ENCODE results near the gene RFC2.

Gene RFC2

GRCh38 chr7:74282748-74283459 lies 28.7 kb upstream of the RFC2 start:
- Histone ChIP-seq H3K4me1 (ENCODE audit: control insufficient read depth, low read length) (peaks cover 64% of the 10 kb centered on the region), H3K9me3 (ENCODE audit: control insufficient read depth, insufficient read depth, low read length) (no peaks in the 10 kb centered on the region), H3K9me2 (replicated peaks; ENCODE audit: control insufficient read depth, low read length) (no peaks in the 10 kb centered on the region), H3K79me2 (ENCODE audit: control insufficient read depth, low read length) (no peaks in the 10 kb centered on the region), H3K4me2 (ENCODE audit: low read length) (no peak overlapping the region; the same call in 1 of the 2 replicates), H3K27ac (ENCODE audit: low read depth, low read length) (no peak overlapping the region), H3K4me3 (ENCODE audit: low read length) (no peak overlapping the region), H3F3A (ENCODE audit: control insufficient read depth, insufficient read depth) (peaks cover 10% of the 10 kb centered on the region), H3K36me3 (ENCODE audit: control insufficient read depth, low read length) (no peaks in the 10 kb centered on the region), H4K20me1 (ENCODE audit: control insufficient read depth, insufficient read depth, low read depth, low read length) (no peaks in the 10 kb centered on the region), H3K27me3 (ENCODE audit: control insufficient read depth, low read length) (no peaks in the 10 kb centered on the region)
- no peak for TF ChIP-seq EZH2phosphoT487 (IDR thresholded peaks at IDR 0.05; ENCODE audit: borderline replicate concordance, low read length)
- TF ChIP-seq, protein P1, sequence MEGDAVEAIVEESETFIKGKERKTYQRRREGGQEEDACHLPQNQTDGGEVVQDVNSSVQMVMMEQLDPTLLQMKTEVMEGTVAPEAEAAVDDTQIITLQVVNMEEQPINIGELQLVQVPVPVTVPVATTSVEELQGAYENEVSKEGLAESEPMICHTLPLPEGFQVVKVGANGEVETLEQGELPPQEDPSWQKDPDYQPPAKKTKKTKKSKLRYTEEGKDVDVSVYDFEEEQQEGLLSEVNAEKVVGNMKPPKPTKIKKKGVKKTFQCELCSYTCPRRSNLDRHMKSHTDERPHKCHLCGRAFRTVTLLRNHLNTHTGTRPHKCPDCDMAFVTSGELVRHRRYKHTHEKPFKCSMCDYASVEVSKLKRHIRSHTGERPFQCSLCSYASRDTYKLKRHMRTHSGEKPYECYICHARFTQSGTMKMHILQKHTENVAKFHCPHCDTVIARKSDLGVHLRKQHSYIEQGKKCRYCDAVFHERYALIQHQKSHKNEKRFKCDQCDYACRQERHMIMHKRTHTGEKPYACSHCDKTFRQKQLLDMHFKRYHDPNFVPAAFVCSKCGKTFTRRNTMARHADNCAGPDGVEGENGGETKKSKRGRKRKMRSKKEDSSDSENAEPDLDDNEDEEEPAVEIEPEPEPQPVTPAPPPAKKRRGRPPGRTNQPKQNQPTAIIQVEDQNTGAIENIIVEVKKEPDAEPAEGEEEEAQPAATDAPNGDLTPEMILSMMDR (IDR thresholded peaks at IDR 0.05; ENCODE audit: low read depth, low read length, poor library complexity, severe bottlenecking): no peak

GRCh38 chr7:74280985-74281384 lies 26.8 kb upstream of the RFC2 start:
- no peaks in the 10 kb centered on the region for H3K9me2 ChIP-seq (replicated peaks; ENCODE audit: control insufficient read depth, low read length)
- no peak for TF ChIP-seq EZH2phosphoT487 (IDR thresholded peaks at IDR 0.05; ENCODE audit: borderline replicate concordance, low read length)

DNA sequence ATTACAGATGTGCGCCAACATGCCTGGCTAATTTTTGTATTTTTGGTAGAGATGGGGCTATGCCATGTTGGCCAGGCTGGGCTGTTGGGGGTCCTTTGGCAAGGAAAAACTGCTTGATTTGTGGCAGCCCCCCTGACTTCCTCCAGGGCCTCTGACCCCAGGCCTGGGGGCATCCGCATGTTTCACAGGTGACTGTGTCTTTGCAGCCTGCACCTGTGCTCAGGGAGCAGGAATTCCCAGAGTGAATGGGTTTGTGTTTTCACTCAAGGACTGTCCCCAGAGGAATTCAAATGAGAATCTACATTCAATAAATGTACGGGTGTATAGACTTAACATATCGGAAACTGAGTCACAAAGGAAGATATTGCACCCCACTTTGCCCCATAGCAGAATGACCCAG lies 23.4 kb upstream of the RFC2 start:
- H3K4me3 ChIP-seq (ENCODE audit: low read length): no peak overlapping the region
- H4K20me1 ChIP-seq (ENCODE audit: control insufficient read depth, insufficient read depth, low read depth, low read length): no peaks in the 10 kb centered on the region
- H3K79me2 ChIP-seq (ENCODE audit: control insufficient read depth, low read length): no peaks in the 10 kb centered on the region
- no peaks in the 10 kb centered on the region for H3K27me3 ChIP-seq (ENCODE audit: control insufficient read depth, low read length)
- peaks cover 22% of the 10 kb centered on the region for H3F3A ChIP-seq (ENCODE audit: control insufficient read depth, insufficient read depth)
- no peaks in the 10 kb centered on the region for H3K36me3 ChIP-seq (ENCODE audit: control insufficient read depth, low read length)
- H3K9me3 ChIP-seq (ENCODE audit: control insufficient read depth, insufficient read depth, low read length): no peaks in the 10 kb centered on the region
- peaks cover 80% of the 10 kb centered on the region for H3K4me1 ChIP-seq (ENCODE audit: control insufficient read depth, low read length)
- no peaks in the 10 kb centered on the region for H3K9me2 ChIP-seq (replicated peaks; ENCODE audit: control insufficient read depth, low read length)
- TF ChIP-seq EZH2phosphoT487 (IDR thresholded peaks at IDR 0.05; ENCODE audit: borderline replicate concordance, low read length): no peak
- TF ChIP-seq, protein P1 (IDR thresholded peaks at IDR 0.05; ENCODE audit: low read depth, low read length, poor library complexity, severe bottlenecking): no peak
- H3K27ac ChIP-seq (ENCODE audit: low read depth, low read length): no peak overlapping the region
- no peak overlapping the region for H3K4me2 ChIP-seq (ENCODE audit: low read length)

More at GRCh38 chr7:74280985-74281384, 26.8 kb upstream of the RFC2 start:
- Histone ChIP-seq H3K9me3 (ENCODE audit: control insufficient read depth, insufficient read depth, low read length) (no peaks in the 10 kb centered on the region), H3K27ac (ENCODE audit: low read depth, low read length) (no peak overlapping the region), H3K4me2 (ENCODE audit: low read length) (peak overlapping the region; percentile 5; the same call in 1 of the 2 replicates), H3K4me3 (ENCODE audit: low read length) (no peak overlapping the region), H3K79me2 (ENCODE audit: control insufficient read depth, low read length) (no peaks in the 10 kb centered on the region), H4K20me1 (ENCODE audit: control insufficient read depth, insufficient read depth, low read depth, low read length) (no peaks in the 10 kb centered on the region), H3K36me3 (ENCODE audit: control insufficient read depth, low read length) (no peaks in the 10 kb centered on the region), H3K4me1 (ENCODE audit: control insufficient read depth, low read length) (peaks cover 73% of the 10 kb centered on the region), H3F3A (ENCODE audit: control insufficient read depth, insufficient read depth) (peaks cover 10% of the 10 kb centered on the region), H3K27me3 (ENCODE audit: control insufficient read depth, low read length) (no peaks in the 10 kb centered on the region)

DNA sequence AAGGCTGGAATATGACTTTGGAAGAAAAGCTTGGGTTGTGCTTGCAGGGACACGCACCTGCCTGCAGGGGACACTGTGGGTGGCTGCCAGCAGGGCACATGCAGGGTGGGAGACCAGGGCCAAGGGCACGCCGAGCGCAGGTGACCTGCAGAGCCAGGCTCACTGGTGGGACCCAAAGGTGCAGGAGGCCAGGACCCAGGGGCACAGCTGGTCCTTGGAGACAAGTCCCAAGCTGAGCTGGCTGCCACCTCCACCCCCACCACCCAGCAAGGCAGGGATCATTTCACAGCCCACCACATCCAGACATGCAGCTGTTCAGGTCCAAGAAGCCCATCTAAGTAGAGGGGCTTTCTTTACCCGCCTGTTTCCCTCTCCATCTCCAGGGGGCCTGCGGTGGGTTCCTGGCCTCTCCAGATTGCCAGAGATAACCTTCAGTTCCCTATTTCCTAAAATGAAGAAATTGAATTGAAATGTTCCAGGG lies 21.2 kb upstream of the RFC2 start:
- H3K9me3 ChIP-seq (ENCODE audit: control insufficient read depth, insufficient read depth, low read length): no peaks in the 10 kb centered on the region

More for the DNA sequence above, 21.2 kb upstream of the RFC2 start:
- TF ChIP-seq EZH2phosphoT487 (IDR thresholded peaks at IDR 0.05; ENCODE audit: borderline replicate concordance, low read length): no peak
- TF ChIP-seq, protein P1 (IDR thresholded peaks at IDR 0.05; ENCODE audit: low read depth, low read length, poor library complexity, severe bottlenecking): peak; percentile 96
- Histone ChIP-seq H3K9me2 (replicated peaks; ENCODE audit: control insufficient read depth, low read length) (no peaks in the 10 kb centered on the region), H3K4me2 (ENCODE audit: low read length) (no peak overlapping the region; the same call in 1 of the 2 replicates), H3K79me2 (ENCODE audit: control insufficient read depth, low read length) (no peaks in the 10 kb centered on the region), H3K4me1 (ENCODE audit: control insufficient read depth, low read length) (peaks cover 88% of the 10 kb centered on the region), H3K36me3 (ENCODE audit: control insufficient read depth, low read length) (no peaks in the 10 kb centered on the region), H3K4me3 (ENCODE audit: low read length) (no peak overlapping the region), H3K27me3 (ENCODE audit: control insufficient read depth, low read length) (no peaks in the 10 kb centered on the region), H3K27ac (ENCODE audit: low read depth, low read length) (no peak overlapping the region), H3F3A (ENCODE audit: control insufficient read depth, insufficient read depth) (peaks cover 40% of the 10 kb centered on the region), H4K20me1 (ENCODE audit: control insufficient read depth, insufficient read depth, low read depth, low read length) (no peaks in the 10 kb centered on the region)
